Measurements from ENCODE around the gene VAMP2.
A peak's percentile ranks its signal among the peaks of the same experiment; 100 is the strongest.

The VAMP2 gene

DNA sequence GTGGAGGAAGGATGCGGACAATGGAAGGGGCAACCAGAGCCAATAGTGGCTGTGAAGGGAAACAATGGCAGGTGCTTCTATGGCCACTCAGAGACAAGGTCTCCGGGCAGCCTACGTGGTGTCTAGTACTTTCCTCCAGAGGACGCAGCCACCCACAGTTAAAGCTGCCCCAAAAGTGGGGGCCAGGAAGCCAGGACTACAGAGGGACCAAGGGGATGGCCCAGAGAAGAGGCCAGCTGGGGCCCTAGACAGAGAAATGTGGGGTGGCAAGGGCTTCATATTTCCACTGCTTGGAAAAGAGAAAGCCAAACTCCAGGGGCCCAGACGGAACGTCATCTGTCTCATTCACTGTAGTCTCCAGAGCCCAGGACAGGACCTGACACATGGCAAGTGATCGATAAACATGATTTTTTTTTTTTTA, 9.7 kb downstream of the VAMP2 start:
- no peak overlapping the region for H3K4me3 ChIP-seq (ENCODE audit: low read depth, low read length)
- TF ChIP-seq, protein P1, sequence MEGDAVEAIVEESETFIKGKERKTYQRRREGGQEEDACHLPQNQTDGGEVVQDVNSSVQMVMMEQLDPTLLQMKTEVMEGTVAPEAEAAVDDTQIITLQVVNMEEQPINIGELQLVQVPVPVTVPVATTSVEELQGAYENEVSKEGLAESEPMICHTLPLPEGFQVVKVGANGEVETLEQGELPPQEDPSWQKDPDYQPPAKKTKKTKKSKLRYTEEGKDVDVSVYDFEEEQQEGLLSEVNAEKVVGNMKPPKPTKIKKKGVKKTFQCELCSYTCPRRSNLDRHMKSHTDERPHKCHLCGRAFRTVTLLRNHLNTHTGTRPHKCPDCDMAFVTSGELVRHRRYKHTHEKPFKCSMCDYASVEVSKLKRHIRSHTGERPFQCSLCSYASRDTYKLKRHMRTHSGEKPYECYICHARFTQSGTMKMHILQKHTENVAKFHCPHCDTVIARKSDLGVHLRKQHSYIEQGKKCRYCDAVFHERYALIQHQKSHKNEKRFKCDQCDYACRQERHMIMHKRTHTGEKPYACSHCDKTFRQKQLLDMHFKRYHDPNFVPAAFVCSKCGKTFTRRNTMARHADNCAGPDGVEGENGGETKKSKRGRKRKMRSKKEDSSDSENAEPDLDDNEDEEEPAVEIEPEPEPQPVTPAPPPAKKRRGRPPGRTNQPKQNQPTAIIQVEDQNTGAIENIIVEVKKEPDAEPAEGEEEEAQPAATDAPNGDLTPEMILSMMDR (IDR thresholded peaks at IDR 0.05; ENCODE audit: low read depth, low read length) = no peak

DNA sequence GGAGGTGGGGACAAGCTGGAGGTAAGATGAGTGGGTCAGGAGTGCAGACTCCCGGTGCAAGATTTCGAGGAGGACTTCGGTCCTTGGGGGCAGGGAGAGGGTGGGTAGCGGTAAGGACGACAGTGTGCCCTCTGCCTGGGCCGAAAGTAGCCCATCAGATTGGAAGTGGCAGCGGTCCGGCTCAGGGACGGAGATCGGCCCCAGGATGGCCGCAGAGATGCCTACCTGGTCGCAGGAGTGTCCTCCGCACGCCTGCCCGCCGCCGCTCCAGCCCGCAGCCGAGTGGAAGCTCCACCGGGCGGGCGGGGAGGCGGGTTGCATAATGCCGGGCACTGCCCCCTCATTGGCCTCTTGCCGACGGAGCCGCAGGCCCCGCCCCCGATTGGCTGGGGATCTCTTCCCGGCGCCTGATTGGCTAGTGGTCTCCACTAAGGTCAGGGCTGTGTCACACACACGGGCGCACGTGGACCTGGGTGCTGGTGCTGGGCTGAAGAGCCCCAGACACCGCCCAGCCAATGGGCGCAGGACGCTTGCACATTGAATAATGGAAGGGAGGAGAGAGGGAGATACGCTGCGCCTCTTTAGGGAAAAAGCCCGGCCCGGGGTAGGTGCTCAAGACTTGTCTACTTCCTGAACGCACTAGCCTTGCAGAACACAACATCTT, 10.5 kb downstream of the VAMP2 start, which contains the start of gene PER1:
Gene PER1, minus strand, starts transcription at position 293 of the 664 bp plus-strand sequence. CDS start 1,698 bp downstream, outside the sequence.
- TF ChIP-seq, protein P1 (IDR thresholded peaks at IDR 0.05; ENCODE audit: low read depth, low read length) = no peak
- H3K4me3 ChIP-seq (ENCODE audit: low read depth, low read length) = peak within 1 kb of the TSS; percentile 77

DNA sequence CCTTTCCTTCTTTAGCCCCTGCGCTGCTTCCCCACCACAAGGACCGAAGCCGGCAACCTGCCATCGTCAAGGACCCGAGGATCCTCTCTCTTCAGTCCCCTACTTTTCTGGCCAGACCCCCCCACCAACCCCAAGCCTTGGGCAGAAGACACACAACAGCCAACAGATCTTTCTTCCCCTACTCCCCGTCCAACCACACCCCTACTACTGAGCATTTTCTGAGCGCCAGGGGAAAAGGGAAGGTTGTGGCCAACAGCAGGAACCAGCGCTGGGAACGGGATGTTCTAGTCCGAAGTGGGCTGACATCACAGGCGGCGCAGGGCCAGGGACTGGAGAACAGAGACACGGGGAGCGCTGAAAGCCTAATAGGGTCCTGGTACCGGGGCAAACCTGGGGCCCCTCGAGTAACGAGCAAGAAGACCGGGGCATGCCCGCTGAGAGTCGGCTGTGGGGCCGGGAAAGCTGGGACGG, 11.1 kb downstream of the VAMP2 start:
- peak overlapping the region; percentile 77 for H3K4me3 ChIP-seq (ENCODE audit: low read depth, low read length)
- TF ChIP-seq, protein P1 (IDR thresholded peaks at IDR 0.05; ENCODE audit: low read depth, low read length) = no peak

DNA sequence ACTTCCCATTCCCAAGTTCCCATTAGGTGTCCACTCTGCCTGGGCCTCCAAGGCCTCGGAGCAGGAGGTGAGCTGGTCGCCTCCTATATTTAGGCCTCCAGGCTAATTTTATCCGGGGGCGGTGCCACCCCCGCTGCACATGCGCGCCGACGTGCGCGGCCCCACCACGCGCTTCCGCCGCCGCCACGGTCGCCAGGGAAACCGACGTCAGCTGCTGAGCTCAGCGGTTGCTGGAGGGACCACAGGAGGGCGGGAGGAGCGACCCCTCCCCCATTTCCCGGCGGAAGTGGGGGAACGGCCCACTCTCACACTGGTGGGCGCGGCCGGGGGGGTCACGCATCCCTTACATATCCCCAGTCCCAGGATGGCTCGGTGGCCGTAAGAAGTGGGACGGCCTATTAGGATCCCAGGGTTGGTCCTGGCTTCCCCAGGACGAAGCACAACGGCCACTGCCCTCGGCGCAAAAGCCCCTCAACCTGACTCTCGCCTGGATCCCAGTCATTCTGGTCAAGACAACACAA, 11.6 kb downstream of the VAMP2 start:
- peak overlapping the region; percentile 77 for H3K4me3 ChIP-seq (ENCODE audit: low read depth, low read length)
- TF ChIP-seq, protein P1 (IDR thresholded peaks at IDR 0.05; ENCODE audit: low read depth, low read length) = no peak

DNA sequence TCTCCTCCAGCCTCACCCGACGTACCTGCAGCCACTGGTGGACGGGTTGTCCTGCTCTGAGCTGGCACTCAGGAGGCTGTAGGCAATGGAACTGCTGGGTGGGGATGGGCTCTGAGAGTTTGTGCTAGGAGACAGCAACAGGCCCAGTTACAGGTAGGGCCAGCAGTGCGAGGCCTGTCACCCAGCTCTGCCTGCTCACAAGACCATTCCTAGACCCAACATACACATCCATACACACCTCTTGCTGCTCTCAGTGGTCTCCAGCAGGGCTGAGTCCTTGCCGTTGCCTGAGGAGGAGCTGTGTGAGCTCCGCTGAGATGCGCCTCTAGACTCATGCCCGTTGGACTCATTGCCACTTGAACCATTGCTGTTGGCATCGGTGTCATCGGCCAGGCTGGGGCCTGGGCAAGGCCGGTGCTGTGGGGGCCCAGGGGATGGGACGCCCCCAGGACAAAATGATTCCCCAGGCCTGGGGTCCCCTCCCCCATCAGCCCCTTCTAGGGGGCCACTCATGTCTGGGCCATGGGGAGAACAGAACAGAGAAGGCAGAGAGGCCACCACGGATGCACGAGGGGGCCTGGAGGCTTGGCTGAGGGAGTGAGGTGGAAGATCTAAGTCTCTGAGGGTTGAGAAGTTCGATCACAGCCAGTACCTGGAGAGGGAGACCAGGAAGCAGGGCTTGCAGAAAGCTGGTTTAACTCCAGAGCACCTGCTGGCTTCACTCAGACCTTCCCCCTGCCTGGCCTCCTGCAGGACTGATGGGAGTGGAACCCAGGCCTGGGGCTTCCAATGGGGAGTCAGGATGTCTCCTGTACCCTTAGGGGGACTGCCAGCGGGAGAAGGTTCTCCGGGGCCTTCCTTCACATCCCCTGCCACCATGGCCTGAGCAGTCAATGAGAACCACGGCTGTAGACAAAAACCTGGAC, 12.3 kb downstream of the VAMP2 start:
- H3K4me3 ChIP-seq (ENCODE audit: low read depth, low read length) = peak overlapping the region; percentile 77
- TF ChIP-seq, protein P1 (IDR thresholded peaks at IDR 0.05; ENCODE audit: low read depth, low read length) = no peak

DNA sequence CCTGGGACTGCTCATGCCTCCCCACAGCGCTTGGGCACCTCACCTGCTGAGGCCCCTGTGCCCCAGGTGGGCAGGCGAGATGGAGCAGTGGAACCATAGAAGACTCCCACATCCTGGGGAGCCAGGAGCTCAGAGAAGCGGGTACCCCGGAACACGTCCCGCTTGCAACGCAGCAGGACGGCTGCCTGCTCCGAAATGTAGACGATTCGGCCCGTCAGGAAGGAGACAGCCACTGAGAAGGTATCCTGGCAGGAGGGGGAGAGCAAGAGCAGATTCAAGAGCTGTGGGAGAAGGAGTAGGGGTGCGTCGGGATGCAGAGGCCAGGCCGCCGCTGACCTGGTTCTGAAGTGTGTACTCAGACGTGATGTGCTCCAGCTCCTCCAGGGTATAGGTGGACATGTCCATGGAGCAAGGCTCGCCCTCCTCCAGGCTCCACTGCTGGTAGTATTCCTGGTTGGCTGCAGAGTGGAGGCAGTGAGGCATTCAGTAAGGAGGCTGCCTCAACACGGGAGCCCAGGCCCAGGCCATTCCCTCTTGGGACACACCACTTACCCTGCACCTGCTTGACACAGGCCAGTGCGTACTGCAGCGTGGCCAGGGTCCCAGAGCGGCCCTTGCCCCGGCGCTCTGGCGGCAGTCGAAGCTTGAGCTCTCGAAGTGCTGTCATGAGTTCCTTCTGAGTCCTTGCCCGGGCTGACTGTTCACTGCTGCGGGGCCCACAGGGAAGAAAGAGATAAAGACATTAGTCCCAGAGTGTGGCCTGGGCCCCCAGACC, 13.1 kb downstream of the VAMP2 start:
- TF ChIP-seq, protein P1 (IDR thresholded peaks at IDR 0.05; ENCODE audit: low read depth, low read length) = no peak
- H3K4me3 ChIP-seq (ENCODE audit: low read depth, low read length) = no peak overlapping the region

Measured in WI38 (cell line).